ENCODE data around the gene MED22.
"Not testable (repeated sequence)": the region's sequence is repeated elsewhere in the genome, so short reads cannot be mapped to it uniquely, and the experiment has no call there.

Gene MED22

DNA sequence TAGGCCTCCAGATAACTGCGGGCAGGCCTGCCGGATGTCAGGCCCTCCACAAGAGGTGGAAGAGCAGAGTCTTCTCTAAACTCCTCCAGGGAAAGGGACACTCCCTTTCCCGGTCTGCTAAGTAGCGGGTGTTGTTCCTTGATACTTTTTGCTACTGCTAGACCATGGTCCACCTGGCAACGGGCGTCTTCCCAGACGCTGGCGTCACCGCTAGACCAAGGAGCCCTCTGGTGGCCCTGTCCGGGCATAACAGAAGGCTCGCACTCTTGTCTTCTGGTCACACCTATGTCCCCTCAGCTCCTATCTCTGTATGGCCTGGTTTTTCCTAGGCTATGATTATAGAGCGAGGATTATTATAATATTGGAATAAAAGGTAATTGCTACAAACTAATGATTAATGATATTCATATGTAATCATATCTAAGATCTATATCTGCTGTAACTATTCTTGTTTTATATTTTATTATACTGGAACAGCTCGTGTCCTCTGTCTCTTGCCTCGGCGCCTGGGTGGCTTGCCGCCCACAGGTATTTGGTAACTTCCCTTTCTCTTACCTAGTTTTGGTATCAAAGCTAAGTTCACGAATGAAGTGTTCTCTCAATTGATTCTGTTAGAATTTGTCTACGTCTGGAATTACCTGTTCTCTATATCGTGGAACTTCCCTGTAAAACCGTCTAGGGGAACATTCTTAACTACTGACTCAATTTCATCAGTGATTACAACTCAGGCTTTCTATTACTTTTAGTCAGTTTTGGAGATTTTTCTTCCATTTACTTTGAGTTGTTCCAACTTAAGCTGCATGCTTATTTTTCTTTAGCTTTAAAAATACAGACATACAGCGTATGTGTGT is 18.4 kb downstream of the MED22 start:
- TF ChIP-seq, protein P1, sequence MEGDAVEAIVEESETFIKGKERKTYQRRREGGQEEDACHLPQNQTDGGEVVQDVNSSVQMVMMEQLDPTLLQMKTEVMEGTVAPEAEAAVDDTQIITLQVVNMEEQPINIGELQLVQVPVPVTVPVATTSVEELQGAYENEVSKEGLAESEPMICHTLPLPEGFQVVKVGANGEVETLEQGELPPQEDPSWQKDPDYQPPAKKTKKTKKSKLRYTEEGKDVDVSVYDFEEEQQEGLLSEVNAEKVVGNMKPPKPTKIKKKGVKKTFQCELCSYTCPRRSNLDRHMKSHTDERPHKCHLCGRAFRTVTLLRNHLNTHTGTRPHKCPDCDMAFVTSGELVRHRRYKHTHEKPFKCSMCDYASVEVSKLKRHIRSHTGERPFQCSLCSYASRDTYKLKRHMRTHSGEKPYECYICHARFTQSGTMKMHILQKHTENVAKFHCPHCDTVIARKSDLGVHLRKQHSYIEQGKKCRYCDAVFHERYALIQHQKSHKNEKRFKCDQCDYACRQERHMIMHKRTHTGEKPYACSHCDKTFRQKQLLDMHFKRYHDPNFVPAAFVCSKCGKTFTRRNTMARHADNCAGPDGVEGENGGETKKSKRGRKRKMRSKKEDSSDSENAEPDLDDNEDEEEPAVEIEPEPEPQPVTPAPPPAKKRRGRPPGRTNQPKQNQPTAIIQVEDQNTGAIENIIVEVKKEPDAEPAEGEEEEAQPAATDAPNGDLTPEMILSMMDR (IDR thresholded peaks at IDR 0.05; ENCODE audit: unreplicated experiment in 3 of 3) = peak; percentile 47 to 64 (median 56)
- not testable (repeated sequence) for H3K27me3 Mint-ChIP-seq (ENCODE audit: low read depth); H3K4me1 Mint-ChIP-seq; H3K4me3 Mint-ChIP-seq; H3K27ac Mint-ChIP-seq; H3K9me3 Mint-ChIP-seq
- H3K36me3 Mint-ChIP-seq (ENCODE audit: low read depth) = peaks cover 58% of the 10 kb centered on the region

- Mint-ChIP-seq H3K4me3 (no peak overlapping the region), H3K4me1 (no peaks in the 10 kb centered on the region), H3K27me3 (ENCODE audit: low read depth) (peaks cover 5% of the 10 kb centered on the region), H3K9me3 (peaks cover 10% of the 10 kb centered on the region), H3K36me3 (ENCODE audit: low read depth) (peaks cover 52% of the 10 kb centered on the region), H3K27ac (no peak overlapping the region)
- TF ChIP-seq, protein P1 (IDR thresholded peaks at IDR 0.05; ENCODE audit: unreplicated experiment in 3 of 3) = no peak
Measured at GRCh38 chr9:133327834-133328484, 20.0 kb downstream of the MED22 start.

GRCh38 chr9:133327021-133327420 is 20.9 kb downstream of the MED22 start:
- H3K4me1 Mint-ChIP-seq; H3K27ac Mint-ChIP-seq; H3K27me3 Mint-ChIP-seq (ENCODE audit: low read depth); H3K4me3 Mint-ChIP-seq: not testable (repeated sequence)
- peaks cover 42% of the 10 kb centered on the region for H3K36me3 Mint-ChIP-seq (ENCODE audit: low read depth)
- H3K9me3 Mint-ChIP-seq = peaks cover 10% of the 10 kb centered on the region

DNA sequence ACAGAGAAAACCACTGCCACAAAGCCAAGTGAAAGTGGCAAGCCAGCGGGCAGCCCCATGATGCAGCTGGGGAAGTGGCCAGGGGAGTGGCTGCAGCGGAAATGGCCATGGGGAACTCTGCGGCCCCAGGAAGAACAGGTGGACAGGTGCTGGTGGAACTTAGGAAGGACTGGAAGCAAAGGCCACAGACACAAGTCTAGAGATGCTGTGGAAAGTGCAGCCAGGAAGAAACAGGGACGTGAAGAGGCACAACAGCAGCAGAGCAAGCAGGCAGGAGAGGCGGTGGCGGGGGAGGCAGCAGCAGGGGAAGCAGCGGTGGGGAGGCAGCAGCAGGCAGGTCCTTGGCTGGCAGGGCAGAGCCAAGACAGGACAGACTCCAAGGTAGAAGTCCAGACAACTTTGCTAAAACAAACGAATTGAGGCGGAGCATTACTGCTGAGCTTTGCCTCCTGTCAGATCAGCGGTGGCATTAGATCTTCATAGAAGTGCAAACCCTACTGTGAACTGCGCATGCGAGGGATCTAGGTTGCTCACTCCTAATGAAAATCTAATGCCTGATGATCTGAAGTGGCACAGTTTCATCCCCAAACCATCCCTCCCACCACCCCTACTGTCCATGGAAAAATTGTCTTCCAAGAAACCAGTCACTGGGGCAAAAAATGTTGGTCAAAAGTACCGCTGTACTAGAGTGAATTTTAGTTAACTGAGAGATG is 23.8 kb downstream of the MED22 start:
- TF ChIP-seq, protein P1 (IDR thresholded peaks at IDR 0.05; ENCODE audit: unreplicated experiment in 3 of 3) = no peak
- Mint-ChIP-seq H3K27ac (no peak overlapping the region), H3K36me3 (ENCODE audit: low read depth) (peaks cover 23% of the 10 kb centered on the region), H3K9me3 (peaks cover 10% of the 10 kb centered on the region), H3K27me3 (ENCODE audit: low read depth) (peaks cover 9% of the 10 kb centered on the region), H3K4me3 (no peak overlapping the region), H3K4me1 (no peaks in the 10 kb centered on the region)

- Mint-ChIP-seq H3K27ac (no peak overlapping the region), H3K27me3 (ENCODE audit: low read depth) (peaks cover 10% of the 10 kb centered on the region), H3K36me3 (ENCODE audit: low read depth) (peaks cover 14% of the 10 kb centered on the region), H3K4me3 (no peak overlapping the region), H3K9me3 (peaks cover 10% of the 10 kb centered on the region), H3K4me1 (no peaks in the 10 kb centered on the region)
- TF ChIP-seq, protein P1 (IDR thresholded peaks at IDR 0.05; ENCODE audit: unreplicated experiment in 3 of 3) = no peak
Measured at GRCh38 chr9:133323211-133323610, 24.7 kb downstream of the MED22 start.

- H3K4me1 Mint-ChIP-seq = no peaks in the 10 kb centered on the region
- no peak overlapping the region for H3K4me3 Mint-ChIP-seq
- peaks cover 10% of the 10 kb centered on the region for H3K9me3 Mint-ChIP-seq
- peaks cover 12% of the 10 kb centered on the region for H3K36me3 Mint-ChIP-seq (ENCODE audit: low read depth)
- H3K27me3 Mint-ChIP-seq (ENCODE audit: low read depth) = peaks cover 10% of the 10 kb centered on the region
- TF ChIP-seq, protein P1 (IDR thresholded peaks at IDR 0.05; ENCODE audit: unreplicated experiment in 3 of 3) = no peak
- H3K27ac Mint-ChIP-seq = no peak overlapping the region
Measured at GRCh38 chr9:133322701-133323100, 25.2 kb downstream of the MED22 start.

Data from nephron (organoid).